Mesenchymal stem cell (in vitro differentiated cells and primary cell): ENCODE data around the gene PRMT3. TPM values are rescaled to one million over a fixed set of nuclear protein-coding genes. Genes with fewer than 3 reads are reported as not detected.

ENCODE experiments used
- DNase-seq: peaks from one replicate; pipeline ENCODE4 v3.0.0-alpha.2; 2013
- H2AFZ ChIP-seq: one replicate; pipeline ENCODE4 v1.6.1; 2013; ENCODE audit warnings: low read depth, mild to moderate bottlenecking, control low read depth, inconsistent platforms, low read length, moderate library complexity
- H2AK5ac ChIP-seq: 2 replicates; pipeline ENCODE4 v1.6.1; 2013; ENCODE audit warnings: low read length, moderate library complexity, mild to moderate bottlenecking, inconsistent platforms; ENCODE audit not compliant: severe bottlenecking
- H2BK120ac ChIP-seq: one replicate; pipeline ENCODE4 v1.6.1; 2013; ENCODE audit warnings: low read depth, mild to moderate bottlenecking, inconsistent platforms, low read length, moderate library complexity
- H2BK12ac ChIP-seq, 2 experiments: one replicate each; pipeline ENCODE4 v1.6.1; 2013; ENCODE audit warnings: inconsistent platforms in 2 of 2, low read length in 2 of 2, mild to moderate bottlenecking in 2 of 2, moderate library complexity in 2 of 2, control low read depth in 1 of 2
- H2BK15ac ChIP-seq: one replicate; pipeline ENCODE4 v1.6.1; 2013; ENCODE audit warnings: mild to moderate bottlenecking, low read depth, inconsistent platforms; ENCODE audit not compliant: poor library complexity, severe bottlenecking
- H2BK5ac ChIP-seq: 2 replicates; pipeline ENCODE4 v1.6.1; 2013; ENCODE audit warnings: low read depth, mild to moderate bottlenecking, low read length, control low read depth, inconsistent platforms; ENCODE audit not compliant: poor library complexity, severe bottlenecking
- H3K14ac ChIP-seq, 2 experiments: one replicate each; pipeline ENCODE4 v1.6.1; 2013; ENCODE audit warnings: inconsistent platforms in 2 of 2, low read length in 2 of 2, control low read depth in 1 of 2, mild to moderate bottlenecking in 1 of 2, moderate library complexity in 1 of 2
- H3K18ac ChIP-seq, 2 experiments: one replicate each; pipeline ENCODE4 v1.6.1; 2013; ENCODE audit warnings: inconsistent platforms in 2 of 2, low read length in 2 of 2, control low read depth in 1 of 2, low read depth in 1 of 2, mild to moderate bottlenecking in 1 of 2
- H3K23ac ChIP-seq, 2 experiments: one replicate each; pipeline ENCODE4 v1.6.1; 2013; ENCODE audit warnings: inconsistent platforms in 2 of 2, low read length in 2 of 2, mild to moderate bottlenecking in 2 of 2, moderate library complexity in 2 of 2, control low read depth in 1 of 2
- H3K27ac ChIP-seq: 2 replicates; pipeline ENCODE4 v1.5.1; 2013; ENCODE audit warnings: mild to moderate bottlenecking, moderate library complexity, low read length, control low read depth, inconsistent platforms; ENCODE audit not compliant: poor library complexity, severe bottlenecking
- H3K27me3 ChIP-seq, 2 experiments: 2 replicates each; pipeline versions ENCODE4 v1.6.1 to v1.7.0; 2013; ENCODE audit warnings: low read length in 2 of 2, mild to moderate bottlenecking in 2 of 2, moderate library complexity in 2 of 2, control low read depth in 1 of 2, inconsistent platforms in 1 of 2; ENCODE audit not compliant: control insufficient read depth in 1 of 2, insufficient read depth in 1 of 2
- H3K36me3 ChIP-seq, 2 experiments: 2 replicates each; pipeline versions ENCODE4 v1.6.1 to v1.7.0; 2013; ENCODE audit warnings: low read length in 2 of 2, control low read depth in 1 of 2, inconsistent platforms in 1 of 2, low read depth in 1 of 2, mild to moderate bottlenecking in 1 of 2; ENCODE audit not compliant: insufficient read depth in 2 of 2, control insufficient read depth in 1 of 2
- H3K4ac ChIP-seq, 2 experiments: one replicate each; pipeline ENCODE4 v1.6.1; 2013; ENCODE audit warnings: inconsistent platforms in 2 of 2, low read length in 2 of 2, mild to moderate bottlenecking in 2 of 2, moderate library complexity in 2 of 2, control low read depth in 1 of 2, low read depth in 1 of 2
- H3K4me1 ChIP-seq: 2 replicates; pipeline ENCODE4 v1.6.1; 2013; ENCODE audit warnings: low read depth, low read length, control low read depth; ENCODE audit not compliant: control insufficient read depth, insufficient read depth
- H3K4me2 ChIP-seq: 2 replicates; pipeline ENCODE4 v1.6.1; 2013; ENCODE audit warnings: low read length, mild to moderate bottlenecking, inconsistent platforms; ENCODE audit not compliant: poor library complexity, severe bottlenecking
- H3K4me3 ChIP-seq, 2 experiments: 2 replicates each; pipeline versions ENCODE4 v1.5.1 to v1.7.0; 2013; ENCODE audit warnings: low read length in 2 of 2, mild to moderate bottlenecking in 2 of 2, control low read depth in 1 of 2, low read depth in 1 of 2; ENCODE audit not compliant: insufficient read depth in 1 of 2
- H3K79me1 ChIP-seq: replicated peaks from 2 replicates; pipeline ENCODE4 v1.6.1; 2013; ENCODE audit warnings: mild to moderate bottlenecking, control low read depth, low read length, inconsistent platforms; ENCODE audit not compliant: poor library complexity, severe bottlenecking
- H3K9ac ChIP-seq: 2 replicates; pipeline ENCODE4 v1.7.0; 2013; ENCODE audit warnings: mild to moderate bottlenecking, low read length, moderate library complexity
- H3K9me3 ChIP-seq: 2 replicates; pipeline ENCODE4 v1.7.0; 2013; ENCODE audit warnings: mild to moderate bottlenecking, low read length; ENCODE audit not compliant: control insufficient read depth
- H4K8ac ChIP-seq: one replicate; pipeline ENCODE4 v1.6.1; 2013; ENCODE audit warnings: inconsistent platforms, mild to moderate bottlenecking, low read length, moderate library complexity
- H4K91ac ChIP-seq: one replicate; pipeline ENCODE4 v1.6.1; 2013; ENCODE audit warnings: mild to moderate bottlenecking, low read length, inconsistent platforms
- WGBS: methylation state at CpG from one replicate; pipeline ENCODE4 v1.1.7; 2013; ENCODE audit warnings: mixed read lengths; 5-methylcytosine and 5-hydroxymethylcytosine counted together
- polyA plus RNA-seq, 2 experiments: library from polyadenylated mRNA; stranded (reverse); fragments of 200-250 nt; gene quantifications; one replicate each; pipeline ENCODE4 v1.2.3, GENCODE V29; 2013

The PRMT3 gene
- 7.3 TPM for polyA plus RNA-seq (2013, experiment 1 of 2)
- polyA plus RNA-seq (2013, experiment 2 of 2) = 7.9 TPM

- peak within 1 kb of the TSS; percentile 94 for H4K91ac ChIP-seq
- under 1% methylated on average over 69 of the region's 96 CpGs for WGBS
- peak within 1 kb of the TSS; percentile 95 for H3K4me2 ChIP-seq
- H3K18ac ChIP-seq = peak within 1 kb of the TSS; percentile 95 to 98
- peak within 1 kb of the TSS in 1 of 2 experiments; percentile 17 for H2BK12ac ChIP-seq
- H3K14ac ChIP-seq = peak within 1 kb of the TSS in 1 of 2 experiments; percentile 92
- peak within 1 kb of the TSS; percentile 94 for H2BK15ac ChIP-seq
- H4K8ac ChIP-seq = peak within 1 kb of the TSS; percentile 98
- peaks cover 2% of the 10 kb centered on the region for H3K4me1 ChIP-seq
- H3K27ac ChIP-seq = peak within 1 kb of the TSS; percentile 81
- peak within 1 kb of the TSS; percentile 57 for H2BK5ac ChIP-seq
- H3K23ac ChIP-seq = peak within 1 kb of the TSS in 1 of 2 experiments; percentile 65
- no peaks in the 10 kb centered on the region for H3K27me3 ChIP-seq
- peak within 1 kb of the TSS in 1 of 2 experiments; percentile 81 for H3K4ac ChIP-seq
- peaks cover 0 to 28% of the 10 kb centered on the region in 2 experiments for H3K36me3 ChIP-seq
- H2BK120ac ChIP-seq = peak within 1 kb of the TSS; percentile 7
- DNase-seq = peak; percentile 95
- peak within 1 kb of the TSS; percentile 84 to 94 for H3K4me3 ChIP-seq
- H3K79me1 ChIP-seq = peaks cover 7% of the 10 kb centered on the region
- no peak within 1 kb of the TSS for H2AK5ac ChIP-seq
- H3K9me3 ChIP-seq = no peaks in the 10 kb centered on the region
- peak within 1 kb of the TSS; percentile 89 for H2AFZ ChIP-seq
- peak within 1 kb of the TSS; percentile 99 for H3K9ac ChIP-seq
These were observed at the start of gene PRMT3 for GRCh38 chr11:20387261-20388095. Gene PRMT3, plus strand, starts transcription at chr11:20387716. Its CDS starts 31 bp downstream, at chr11:20387747.

DNA sequence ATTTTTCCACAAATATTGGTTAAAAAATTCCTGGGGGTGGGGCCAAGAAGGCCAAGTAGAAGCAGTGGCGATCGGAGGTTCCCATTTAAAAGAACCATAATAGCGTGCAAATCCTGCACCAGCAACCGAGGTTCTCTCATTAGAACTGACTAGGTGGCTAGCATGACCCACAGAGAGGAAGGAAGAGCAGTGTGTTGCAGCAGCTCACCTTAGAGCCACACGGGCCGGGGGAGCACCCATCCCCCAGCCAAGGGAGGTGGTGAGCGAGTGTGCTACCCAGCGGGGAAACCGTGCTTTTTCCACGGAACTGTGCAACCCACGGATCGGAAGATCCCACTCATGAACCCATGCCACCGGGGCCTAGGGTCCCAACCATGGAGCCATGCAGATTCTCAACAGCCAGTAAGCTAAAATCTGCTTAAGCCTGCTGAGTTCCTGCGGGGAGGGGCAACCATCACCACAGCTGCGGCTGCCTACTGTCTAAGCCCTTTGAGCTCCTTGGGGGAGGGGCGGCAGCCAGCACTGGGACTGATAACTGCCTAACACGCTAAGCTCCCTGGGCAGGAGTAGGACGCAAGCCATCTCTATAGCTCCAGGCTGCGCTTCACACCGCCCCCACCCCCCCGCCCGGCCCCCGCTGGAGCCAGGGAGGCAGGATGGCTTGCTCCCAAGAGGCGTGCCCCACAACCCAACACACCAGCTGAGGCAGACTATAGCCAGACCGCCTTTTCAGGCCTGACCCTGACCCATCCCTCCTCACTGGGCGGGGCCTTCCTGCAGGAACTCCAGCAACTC is 45.0 kb upstream of the PRMT3 start:
- no peak for DNase-seq
- no peaks in the 10 kb centered on the region for H3K9me3 ChIP-seq
- peaks cover 43 to 82% of the 10 kb centered on the region in 2 experiments for H3K27me3 ChIP-seq
- H2BK5ac ChIP-seq = no peak overlapping the region
- no peak overlapping the region for H3K14ac ChIP-seq
- H3K18ac ChIP-seq = no peak overlapping the region
- no peak overlapping the region for H2BK15ac ChIP-seq
- no peaks in the 10 kb centered on the region for H3K4me1 ChIP-seq
- no peak overlapping the region for H3K27ac ChIP-seq
- no peak overlapping the region for H2BK120ac ChIP-seq
- no peak overlapping the region for H3K9ac ChIP-seq
- H3K36me3 ChIP-seq = no peaks in the 10 kb centered on the region
- 29% methylated on average over 26 of the region's 26 CpGs for WGBS
- H3K4me3 ChIP-seq = no peak overlapping the region
- no peaks in the 10 kb centered on the region for H3K79me1 ChIP-seq
- no peak overlapping the region for H3K4ac ChIP-seq
- H4K91ac ChIP-seq = no peak overlapping the region
- no peak overlapping the region for H4K8ac ChIP-seq
- H2AFZ ChIP-seq = no peak overlapping the region
- no peak overlapping the region for H2BK12ac ChIP-seq
- H3K23ac ChIP-seq = no peak overlapping the region
- H3K4me2 ChIP-seq = no peak overlapping the region
- no peak overlapping the region for H2AK5ac ChIP-seq

DNA sequence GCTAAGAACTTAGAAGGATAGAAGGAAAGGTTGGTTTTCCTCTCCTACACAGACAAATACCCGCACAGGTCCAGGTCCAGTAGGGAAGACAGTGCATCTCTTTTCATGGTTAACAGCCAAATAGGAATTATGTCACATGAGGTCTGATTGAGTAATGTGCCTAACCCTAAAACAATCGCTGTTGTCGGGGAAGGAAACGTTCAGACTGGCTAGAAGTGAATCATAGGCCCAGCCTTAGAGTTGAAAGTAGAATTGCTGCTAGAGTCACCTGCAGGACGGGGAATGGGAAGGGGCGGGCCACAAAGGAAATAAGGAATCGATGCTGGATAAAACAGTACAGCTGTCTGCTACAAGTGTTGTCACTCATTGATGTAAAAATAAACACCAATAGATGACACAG is 36.4 kb upstream of the PRMT3 start:
- H2AFZ ChIP-seq = no peak overlapping the region
- H2BK12ac ChIP-seq = no peak overlapping the region
- H3K27ac ChIP-seq = no peak overlapping the region
- H3K36me3 ChIP-seq = no peaks in the 10 kb centered on the region
- H2AK5ac ChIP-seq = no peak overlapping the region
- no peak overlapping the region for H2BK120ac ChIP-seq
- no peaks in the 10 kb centered on the region for H3K79me1 ChIP-seq
- no peaks in the 10 kb centered on the region for H3K9me3 ChIP-seq
- 61% methylated on average over 5 of the region's 7 CpGs for WGBS
- H3K4me1 ChIP-seq = no peaks in the 10 kb centered on the region
- H3K4ac ChIP-seq = no peak overlapping the region
- no peak overlapping the region for H3K4me2 ChIP-seq
- peaks cover 5 to 29% of the 10 kb centered on the region in 2 experiments for H3K27me3 ChIP-seq
- H3K23ac ChIP-seq = no peak overlapping the region
- no peak for DNase-seq
- H3K18ac ChIP-seq = no peak overlapping the region
- H3K4me3 ChIP-seq = no peak overlapping the region
- H3K9ac ChIP-seq = no peak overlapping the region
- no peak overlapping the region for H4K8ac ChIP-seq
- H2BK15ac ChIP-seq = no peak overlapping the region
- H2BK5ac ChIP-seq = no peak overlapping the region
- H4K91ac ChIP-seq = no peak overlapping the region
- no peak overlapping the region for H3K14ac ChIP-seq

DNA sequence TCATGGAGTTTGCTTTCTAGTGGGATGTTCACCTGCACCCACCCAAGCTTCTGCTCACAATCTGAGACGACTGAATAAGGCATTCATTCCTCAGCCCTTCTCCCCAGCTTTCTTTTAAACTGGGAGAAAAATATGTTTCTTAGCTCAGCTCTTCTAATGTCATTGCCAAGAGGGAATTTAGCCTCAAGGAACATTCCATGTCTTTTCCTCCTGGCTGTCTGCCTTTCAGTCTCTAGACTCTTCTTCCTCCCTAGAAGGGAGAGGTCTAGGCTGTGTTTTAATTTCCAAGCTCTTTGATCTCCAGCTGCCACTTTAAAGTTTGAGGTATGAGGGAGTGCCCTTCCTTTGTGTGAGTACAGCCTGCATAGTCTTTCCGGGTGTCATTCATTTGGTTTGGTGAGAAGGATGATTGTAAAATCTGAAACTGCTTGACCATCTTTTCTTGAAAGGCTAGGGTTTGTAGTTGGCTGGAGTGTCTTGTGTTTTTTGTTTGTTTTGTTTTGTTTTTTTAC is 35.7 kb upstream of the PRMT3 start:
- no peak overlapping the region for H3K4me2 ChIP-seq
- H3K18ac ChIP-seq = no peak overlapping the region
- H3K9ac ChIP-seq = no peak overlapping the region
- H4K91ac ChIP-seq = no peak overlapping the region
- H3K36me3 ChIP-seq = no peaks in the 10 kb centered on the region
- 73% methylated on average over 2 of the region's 2 CpGs for WGBS
- DNase-seq = no peak
- no peak overlapping the region for H2AK5ac ChIP-seq
- H2AFZ ChIP-seq = no peak overlapping the region
- H3K79me1 ChIP-seq = no peaks in the 10 kb centered on the region
- H3K27ac ChIP-seq = no peak overlapping the region
- H2BK120ac ChIP-seq = no peak overlapping the region
- no peak overlapping the region for H2BK5ac ChIP-seq
- no peak overlapping the region for H2BK15ac ChIP-seq
- no peak overlapping the region for H2BK12ac ChIP-seq
- no peaks in the 10 kb centered on the region for H3K9me3 ChIP-seq
- no peak overlapping the region for H3K4me3 ChIP-seq
- no peaks in the 10 kb centered on the region for H3K4me1 ChIP-seq
- H3K27me3 ChIP-seq = peaks cover 8 to 30% of the 10 kb centered on the region in 2 experiments
- H4K8ac ChIP-seq = no peak overlapping the region
- no peak overlapping the region for H3K23ac ChIP-seq
- no peak overlapping the region for H3K4ac ChIP-seq
- H3K14ac ChIP-seq = no peak overlapping the region
